Femur (tissue), 1 donor: ENCODE measurements around the gene TIMM22.
"Not testable (repeated sequence)": the region's sequence is repeated elsewhere in the genome, so short reads cannot be mapped to it uniquely, and the experiment has no call there.

ENCODE experiments used
- DNase-seq: peaks from one replicate; pipeline ENCODE4 v3.0.0-alpha.2; 2017

Gene TIMM22

DNA sequence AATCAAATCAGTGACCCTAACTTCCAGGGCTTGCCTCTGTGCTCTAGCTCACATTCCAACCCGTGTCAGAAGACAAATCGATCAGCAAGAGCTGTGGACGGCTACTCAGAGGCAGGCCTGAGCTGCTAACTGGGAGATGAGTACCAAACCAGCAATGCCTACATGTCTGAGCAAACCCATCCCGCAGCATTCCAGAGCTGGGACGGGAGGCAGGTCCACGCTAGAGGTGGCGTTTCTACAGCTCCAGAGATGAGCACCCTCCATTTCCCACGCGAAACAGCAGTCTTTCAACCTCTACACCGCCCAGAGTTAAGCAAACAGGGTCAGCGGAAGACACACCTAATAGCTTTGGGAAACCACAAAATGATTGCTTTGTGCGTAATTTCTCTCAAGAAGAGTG is 23.9 kb upstream of the TIMM22 start:
- no peak for DNase-seq

GRCh38 chr17:974778-975177 is 22.2 kb upstream of the TIMM22 start:
- DNase-seq = not testable (repeated sequence)

DNA sequence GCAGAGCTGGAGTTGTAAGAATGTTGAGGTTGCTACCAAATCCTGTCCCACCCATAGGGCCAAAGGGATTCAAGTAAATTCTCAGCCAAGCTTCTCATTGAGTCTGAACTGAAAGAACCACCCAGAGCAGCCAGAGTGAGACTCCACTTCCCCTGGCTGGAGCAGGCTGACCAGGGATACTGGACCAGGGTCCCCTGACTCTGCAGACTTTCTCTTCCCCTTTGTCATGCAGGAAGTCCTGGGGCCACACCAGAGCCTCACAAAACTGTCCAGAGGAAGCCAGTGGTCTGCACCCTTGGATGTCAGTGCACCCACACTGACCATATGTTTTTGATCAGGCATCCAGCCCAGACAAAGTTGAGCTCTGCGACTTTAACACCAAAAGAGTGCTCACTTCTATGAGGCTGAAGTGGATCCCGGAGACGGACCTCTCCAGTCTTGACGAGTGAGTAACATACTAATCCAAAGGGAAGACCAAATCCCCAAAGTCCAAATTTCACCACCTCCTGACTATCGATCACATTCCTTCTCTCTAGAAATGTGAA is 21.5 kb upstream of the TIMM22 start:
- peak; percentile 59 for DNase-seq

- DNase-seq = no peak
Measured at GRCh38 chr17:976312-976711, 20.6 kb upstream of the TIMM22 start.

GRCh38 chr17:977166-977565 is 19.8 kb upstream of the TIMM22 start:
- DNase-seq = no peak

GRCh38 chr17:978103-979093 is 18.5 kb upstream of the TIMM22 start:
- DNase-seq = peak; percentile 55

GRCh38 chr17:979212-979538 is 17.8 kb upstream of the TIMM22 start:
- peak; percentile 59 for DNase-seq

DNA sequence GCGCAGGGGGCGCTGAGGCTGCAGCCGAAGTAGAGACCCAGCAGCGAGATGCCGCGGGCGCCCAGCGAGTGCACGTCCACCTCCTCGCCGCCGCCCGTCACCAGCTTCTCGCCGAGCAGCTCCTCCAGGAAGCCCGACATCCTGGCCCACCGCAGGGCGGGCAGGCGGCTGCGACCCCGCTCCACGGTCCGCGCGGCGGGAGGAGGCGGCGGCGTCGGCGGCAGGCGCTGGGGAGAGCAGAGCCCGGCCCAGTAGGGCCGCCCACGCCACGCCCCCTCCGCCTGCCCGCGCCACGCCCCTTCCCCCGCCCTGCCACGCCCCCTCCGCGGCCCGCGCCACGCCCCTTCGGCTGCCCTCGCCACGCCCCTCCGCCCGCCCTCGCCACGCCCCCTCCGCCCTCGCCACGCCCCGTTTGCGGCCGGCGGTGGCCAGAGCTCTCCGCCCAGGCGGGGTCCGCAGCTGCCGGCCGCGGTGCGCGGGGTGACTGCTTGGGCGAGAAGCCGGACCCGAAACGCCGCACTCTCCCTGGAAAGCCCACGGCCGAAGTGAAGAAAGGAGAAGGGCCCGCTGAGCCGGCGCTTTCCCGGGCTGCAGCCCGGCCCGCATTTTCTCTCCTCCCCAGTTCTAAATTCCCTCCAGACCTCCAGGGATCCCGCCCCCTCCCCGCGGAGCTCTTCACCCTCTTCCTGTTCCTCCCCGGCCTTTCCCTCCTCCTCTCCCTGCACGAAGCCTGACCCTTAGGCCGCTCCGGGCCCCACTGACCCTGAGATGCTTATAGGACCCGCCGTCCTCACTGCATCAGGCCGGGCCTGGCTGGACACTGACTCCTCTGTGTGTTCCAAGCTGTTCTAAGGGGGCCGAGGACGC is 17.2 kb upstream of the TIMM22 start, which contains the start of gene NXN:
Gene NXN, minus strand, starts transcription at position 238 of the 867 bp plus-strand sequence.
- DNase-seq = peak; percentile 95

- peak; percentile 90 for DNase-seq
Measured at GRCh38 chr17:980406-981291, 16.3 kb upstream of the TIMM22 start.

GRCh38 chr17:981292-981658 is 15.7 kb upstream of the TIMM22 start:
- no peak for DNase-seq

DNA sequence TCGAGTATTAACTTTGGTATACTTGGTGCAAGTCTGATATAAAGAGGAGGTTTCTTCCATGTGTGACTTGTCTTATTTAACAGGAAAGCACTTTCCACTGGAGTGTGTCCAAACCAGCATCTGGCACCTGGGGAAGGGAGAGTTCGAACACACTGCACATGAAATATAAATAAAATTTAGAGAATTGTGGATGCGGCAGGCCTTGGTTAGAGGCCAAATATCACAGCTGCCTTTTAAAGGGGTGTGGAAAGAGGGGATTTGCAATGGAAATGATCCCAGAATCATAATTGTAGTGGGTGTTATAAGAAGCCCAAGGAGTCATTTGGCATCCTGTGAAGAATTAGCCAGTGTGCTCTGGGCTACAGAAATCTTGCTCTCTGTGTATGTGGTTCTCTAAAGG is 13.0 kb upstream of the TIMM22 start:
- peak; percentile 71 for DNase-seq

- no peak for DNase-seq
Measured at GRCh38 chr17:986322-986929, 10.5 kb upstream of the TIMM22 start.

GRCh38 chr17:987931-988330 is 9.0 kb upstream of the TIMM22 start:
- DNase-seq = no peak

- DNase-seq = no peak
Measured at GRCh38 chr17:988561-988960, 8.4 kb upstream of the TIMM22 start.

GRCh38 chr17:992933-993332 is 4.0 kb upstream of the TIMM22 start:
- no peak for DNase-seq

GRCh38 chr17:995324-995723 is 1.6 kb upstream of the TIMM22 start:
- not testable (repeated sequence) for DNase-seq

DNA sequence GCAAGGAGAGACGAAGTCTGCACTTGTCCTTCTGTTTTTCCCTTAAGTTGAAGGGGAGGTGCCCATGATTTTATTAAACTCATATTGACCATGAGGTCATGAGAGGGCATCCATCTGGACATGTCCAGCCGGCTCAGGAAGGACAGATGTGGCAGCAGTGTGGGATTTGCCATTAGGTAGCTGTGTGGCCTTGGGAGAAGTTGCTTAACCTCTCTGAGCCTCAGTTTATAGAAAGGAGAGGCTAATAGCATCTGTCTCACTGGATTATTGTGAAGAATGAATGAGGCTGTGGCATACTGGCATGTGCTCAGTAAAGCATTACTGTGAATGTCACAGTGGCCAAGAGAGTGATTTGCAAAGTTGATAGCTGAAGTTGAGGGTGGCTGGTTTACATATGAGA is 1.2 kb downstream of the TIMM22 start:
- DNase-seq = no peak

GRCh38 chr17:1000597-1001461 is 3.9 kb downstream of the TIMM22 start:
- DNase-seq = peak; percentile 80

DNA sequence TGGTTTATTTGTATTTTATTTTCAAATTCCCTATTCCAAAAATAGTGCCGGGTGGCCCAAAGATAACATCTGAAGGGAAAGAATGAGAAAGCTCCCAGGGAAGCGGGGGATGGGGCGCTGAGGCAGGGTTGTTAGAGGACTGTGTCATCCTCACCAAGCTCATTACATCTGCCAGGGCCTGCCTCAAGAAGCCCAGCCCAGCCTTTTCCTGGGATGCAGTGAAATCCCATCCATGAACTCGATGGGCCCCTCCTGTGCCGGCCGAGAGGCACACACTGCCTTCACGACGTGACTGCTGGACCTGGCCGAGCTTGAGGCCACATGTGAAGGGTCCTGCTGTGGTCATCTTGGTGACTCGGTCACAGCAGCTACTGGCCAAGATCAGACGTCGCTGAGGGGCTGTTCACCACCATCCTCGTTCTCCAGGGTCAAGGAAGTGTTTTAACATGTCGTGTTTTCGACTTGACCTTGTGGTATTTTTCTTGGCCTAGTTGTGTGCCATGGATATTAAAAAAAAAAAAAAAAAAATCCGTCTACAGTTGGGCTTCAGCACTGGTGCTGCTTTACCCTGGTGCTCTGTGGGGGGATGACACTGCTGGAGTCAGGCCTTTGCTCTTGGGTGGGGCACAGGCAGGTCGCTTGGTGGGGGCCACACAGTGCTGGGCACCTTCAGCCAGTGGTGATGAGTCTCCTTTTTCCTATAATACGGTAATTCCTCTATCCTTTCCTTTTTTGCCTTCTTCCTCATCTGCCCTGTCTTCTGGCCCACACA is 4.9 kb downstream of the TIMM22 start:
- DNase-seq = peak; percentile 30

- DNase-seq = no peak
Measured at GRCh38 chr17:1002412-1002753, 5.5 kb downstream of the TIMM22 start.
